Measurements from ENCODE around the gene ZC3HAV1L. TPM values are rescaled to one million over a fixed set of nuclear protein-coding genes. Genes with fewer than 3 reads are reported as not detected.

ZC3HAV1L gene
- total and polyA plus RNA-seq, 2 of the 13 experiments (the other 11 are each of a cell fraction or from before 2014, with no cell fraction given): 8.4 to 11.1 TPM

DNA sequence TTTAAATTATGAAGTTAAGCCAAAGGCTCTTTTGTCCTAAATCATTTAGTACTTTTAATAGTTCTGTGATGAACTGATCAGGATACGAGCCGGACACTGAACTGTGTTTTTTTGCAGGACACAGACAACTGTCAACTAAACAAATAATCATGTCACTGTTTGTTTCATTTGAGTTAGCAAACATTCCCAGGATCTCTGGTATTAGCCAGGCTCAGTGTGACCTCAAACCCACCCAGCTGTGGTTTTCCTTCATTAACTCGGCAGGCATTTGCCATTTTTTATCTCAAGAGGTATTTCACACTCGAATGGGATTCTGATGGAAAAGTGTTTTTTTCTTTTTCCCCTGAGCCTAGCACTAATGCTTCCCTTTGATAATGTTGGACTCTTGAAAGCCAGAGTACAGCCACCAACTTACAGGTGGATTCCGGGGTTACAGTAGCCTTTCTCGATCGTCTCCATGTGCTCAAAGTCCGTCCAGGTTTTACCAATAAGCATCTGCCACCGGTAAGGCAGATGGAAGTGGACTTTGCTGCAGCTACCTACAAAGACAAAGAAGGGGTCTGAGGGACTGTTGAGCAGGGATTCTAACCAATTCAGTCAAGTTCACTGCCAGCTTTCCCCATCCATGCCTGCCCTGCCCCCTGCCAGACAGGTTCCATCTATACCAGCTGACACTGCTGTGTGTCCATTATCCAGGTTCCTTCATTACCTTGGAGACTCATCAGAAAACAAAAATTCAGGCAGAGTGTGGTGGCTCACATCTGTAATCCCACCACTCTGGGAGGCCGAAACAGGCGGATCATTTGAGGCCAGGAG is 40.2 kb upstream of the ZC3HAV1L start (continued):
- TF ChIP-seq ZEB1 (IDR thresholded peaks at IDR 0.05; ENCODE audit: insufficient replicate concordance, low read depth) (peak; percentile 17), CREB1 (IDR thresholded peaks at IDR 0.05) (no peak), CREB1 (CRISPR knock-in tag; IDR thresholded peaks at IDR 0.05) (peak; percentile 20; the same call in 1 of the 2 replicates), RXRB (CRISPR knock-in tag; IDR thresholded peaks at IDR 0.05; ENCODE audit: borderline replicate concordance) (0 out of 2 replicates have a peak, but pooled peaks have one; percentile 13), POGZ (CRISPR knock-in tag; IDR thresholded peaks at IDR 0.05) (peak; percentile 37; the same call in 1 of the 2 replicates), SAP130 (CRISPR knock-in tag; IDR thresholded peaks at IDR 0.05; ENCODE audit: low read depth) (0 out of 2 replicates have a peak, but pooled peaks have one; percentile 25), GATAD2A (CRISPR knock-in tag; IDR thresholded peaks at IDR 0.05) (peak; percentile 26; the same call in 1 of the 2 replicates), SKI (IDR thresholded peaks at IDR 0.05; ENCODE audit: partially characterized antibody) (peak; percentile 73), PRMT3 (CRISPR knock-in tag; IDR thresholded peaks at IDR 0.05; ENCODE audit: borderline replicate concordance, low read depth) (no peak), ZNF709 (CRISPR knock-in tag; IDR thresholded peaks at IDR 0.05) (0 out of 2 replicates have a peak, but pooled peaks have one; percentile 36)
- TF ChIP-seq, protein P1, sequence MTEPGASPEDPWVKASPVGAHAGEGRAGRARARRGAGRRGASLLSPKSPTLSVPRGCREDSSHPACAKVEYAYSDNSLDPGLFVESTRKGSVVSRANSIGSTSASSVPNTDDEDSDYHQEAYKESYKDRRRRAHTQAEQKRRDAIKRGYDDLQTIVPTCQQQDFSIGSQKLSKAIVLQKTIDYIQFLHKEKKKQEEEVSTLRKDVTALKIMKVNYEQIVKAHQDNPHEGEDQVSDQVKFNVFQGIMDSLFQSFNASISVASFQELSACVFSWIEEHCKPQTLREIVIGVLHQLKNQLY (CRISPR knock-in tag; IDR thresholded peaks at IDR 0.05): no peak
- TF ChIP-seq, protein P2, sequence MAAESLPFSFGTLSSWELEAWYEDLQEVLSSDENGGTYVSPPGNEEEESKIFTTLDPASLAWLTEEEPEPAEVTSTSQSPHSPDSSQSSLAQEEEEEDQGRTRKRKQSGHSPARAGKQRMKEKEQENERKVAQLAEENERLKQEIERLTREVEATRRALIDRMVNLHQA (CRISPR knock-in tag; IDR thresholded peaks at IDR 0.05): no peak
- TF ChIP-seq, protein P3, sequence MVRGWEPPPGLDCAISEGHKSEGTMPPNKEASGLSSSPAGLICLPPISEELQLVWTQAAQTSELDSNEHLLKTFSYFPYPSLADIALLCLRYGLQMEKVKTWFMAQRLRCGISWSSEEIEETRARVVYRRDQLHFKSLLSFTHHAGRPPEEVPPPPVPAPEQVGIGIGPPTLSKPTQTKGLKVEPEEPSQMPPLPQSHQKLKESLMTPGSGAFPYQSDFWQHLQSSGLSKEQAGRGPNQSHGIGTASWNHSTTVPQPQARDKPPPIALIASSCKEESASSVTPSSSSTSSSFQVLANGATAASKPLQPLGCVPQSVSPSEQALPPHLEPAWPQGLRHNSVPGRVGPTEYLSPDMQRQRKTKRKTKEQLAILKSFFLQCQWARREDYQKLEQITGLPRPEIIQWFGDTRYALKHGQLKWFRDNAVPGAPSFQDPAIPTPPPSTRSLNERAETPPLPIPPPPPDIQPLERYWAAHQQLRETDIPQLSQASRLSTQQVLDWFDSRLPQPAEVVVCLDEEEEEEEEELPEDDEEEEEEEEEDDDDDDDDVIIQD (CRISPR knock-in tag; IDR thresholded peaks at IDR 0.05; ENCODE audit: low read depth): 0 out of 2 replicates have a peak, but pooled peaks have one; percentile 28
- TF ChIP-seq, protein P4, sequence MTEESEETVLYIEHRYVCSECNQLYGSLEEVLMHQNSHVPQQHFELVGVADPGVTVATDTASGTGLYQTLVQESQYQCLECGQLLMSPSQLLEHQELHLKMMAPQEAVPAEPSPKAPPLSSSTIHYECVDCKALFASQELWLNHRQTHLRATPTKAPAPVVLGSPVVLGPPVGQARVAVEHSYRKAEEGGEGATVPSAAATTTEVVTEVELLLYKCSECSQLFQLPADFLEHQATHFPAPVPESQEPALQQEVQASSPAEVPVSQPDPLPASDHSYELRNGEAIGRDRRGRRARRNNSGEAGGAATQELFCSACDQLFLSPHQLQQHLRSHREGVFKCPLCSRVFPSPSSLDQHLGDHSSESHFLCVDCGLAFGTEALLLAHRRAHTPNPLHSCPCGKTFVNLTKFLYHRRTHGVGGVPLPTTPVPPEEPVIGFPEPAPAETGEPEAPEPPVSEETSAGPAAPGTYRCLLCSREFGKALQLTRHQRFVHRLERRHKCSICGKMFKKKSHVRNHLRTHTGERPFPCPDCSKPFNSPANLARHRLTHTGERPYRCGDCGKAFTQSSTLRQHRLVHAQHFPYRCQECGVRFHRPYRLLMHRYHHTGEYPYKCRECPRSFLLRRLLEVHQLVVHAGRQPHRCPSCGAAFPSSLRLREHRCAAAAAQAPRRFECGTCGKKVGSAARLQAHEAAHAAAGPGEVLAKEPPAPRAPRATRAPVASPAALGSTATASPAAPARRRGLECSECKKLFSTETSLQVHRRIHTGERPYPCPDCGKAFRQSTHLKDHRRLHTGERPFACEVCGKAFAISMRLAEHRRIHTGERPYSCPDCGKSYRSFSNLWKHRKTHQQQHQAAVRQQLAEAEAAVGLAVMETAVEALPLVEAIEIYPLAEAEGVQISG (CRISPR knock-in tag; IDR thresholded peaks at IDR 0.05): no peak
- TF ChIP-seq, protein P5, sequence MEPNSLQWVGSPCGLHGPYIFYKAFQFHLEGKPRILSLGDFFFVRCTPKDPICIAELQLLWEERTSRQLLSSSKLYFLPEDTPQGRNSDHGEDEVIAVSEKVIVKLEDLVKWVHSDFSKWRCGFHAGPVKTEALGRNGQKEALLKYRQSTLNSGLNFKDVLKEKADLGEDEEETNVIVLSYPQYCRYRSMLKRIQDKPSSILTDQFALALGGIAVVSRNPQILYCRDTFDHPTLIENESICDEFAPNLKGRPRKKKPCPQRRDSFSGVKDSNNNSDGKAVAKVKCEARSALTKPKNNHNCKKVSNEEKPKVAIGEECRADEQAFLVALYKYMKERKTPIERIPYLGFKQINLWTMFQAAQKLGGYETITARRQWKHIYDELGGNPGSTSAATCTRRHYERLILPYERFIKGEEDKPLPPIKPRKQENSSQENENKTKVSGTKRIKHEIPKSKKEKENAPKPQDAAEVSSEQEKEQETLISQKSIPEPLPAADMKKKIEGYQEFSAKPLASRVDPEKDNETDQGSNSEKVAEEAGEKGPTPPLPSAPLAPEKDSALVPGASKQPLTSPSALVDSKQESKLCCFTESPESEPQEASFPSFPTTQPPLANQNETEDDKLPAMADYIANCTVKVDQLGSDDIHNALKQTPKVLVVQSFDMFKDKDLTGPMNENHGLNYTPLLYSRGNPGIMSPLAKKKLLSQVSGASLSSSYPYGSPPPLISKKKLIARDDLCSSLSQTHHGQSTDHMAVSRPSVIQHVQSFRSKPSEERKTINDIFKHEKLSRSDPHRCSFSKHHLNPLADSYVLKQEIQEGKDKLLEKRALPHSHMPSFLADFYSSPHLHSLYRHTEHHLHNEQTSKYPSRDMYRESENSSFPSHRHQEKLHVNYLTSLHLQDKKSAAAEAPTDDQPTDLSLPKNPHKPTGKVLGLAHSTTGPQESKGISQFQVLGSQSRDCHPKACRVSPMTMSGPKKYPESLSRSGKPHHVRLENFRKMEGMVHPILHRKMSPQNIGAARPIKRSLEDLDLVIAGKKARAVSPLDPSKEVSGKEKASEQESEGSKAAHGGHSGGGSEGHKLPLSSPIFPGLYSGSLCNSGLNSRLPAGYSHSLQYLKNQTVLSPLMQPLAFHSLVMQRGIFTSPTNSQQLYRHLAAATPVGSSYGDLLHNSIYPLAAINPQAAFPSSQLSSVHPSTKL (CRISPR knock-in tag; IDR thresholded peaks at IDR 0.05): peak; percentile 38; the same call in 1 of the 2 replicates

Data from HepG2 (cell line).